ENCODE data around the gene DR1. TPM values are rescaled to one million over a fixed set of nuclear protein-coding genes. Genes with fewer than 3 reads are reported as not detected.

DR1 gene
- polyA plus RNA-seq, 3 donors, result 13.5 to 61.8 (median 61.0) TPM

GRCh38 chr1:93331412-93331811 lies 14.3 kb upstream of the DR1 start:
- H3K9ac ChIP-seq (ENCODE audit: insufficient read depth, low read length, poor library complexity, severe bottlenecking), result no peak overlapping the region
- H3K27me3 Mint-ChIP-seq (ENCODE audit: low read depth in 3 of 3), result no peaks in the 10 kb centered on the region
- no peak for TF ChIP-seq CTCF (IDR thresholded peaks at IDR 0.05)
- H3K9me3 Mint-ChIP-seq, result peaks cover 0 to 4% (median 0%) of the 10 kb centered on the region in 7 donors
- WGBS (ENCODE audit: insufficient coverage), result 100% methylated on average over 1 of the region's 2 CpGs
- no peaks in the 10 kb centered on the region for H3K9me3 ChIP-seq (replicated peaks in 1 of 2; ENCODE audit: control insufficient read depth in 1 of 2, insufficient read depth in 1 of 2, low read length in 2 of 2)
- peaks cover 5 to 9% of the 10 kb centered on the region in 2 donors for H3K36me3 Mint-ChIP-seq
- H3K4me3 ChIP-seq (replicated peaks in 1 of 3; ENCODE audit: low read depth in 2 of 3, low read length in 3 of 3), result no peak overlapping the region
- peak overlapping the region in 1 of 7 donors; percentile 13 for H3K27ac Mint-ChIP-seq
- H4K20me1 ChIP-seq (ENCODE audit: insufficient read depth, low read length), result no peaks in the 10 kb centered on the region
- H2AFZ ChIP-seq (ENCODE audit: insufficient read depth, low read depth, low read length, poor library complexity, severe bottlenecking), result no peak overlapping the region
- intact Hi-C loops (cut with micrococcal nuclease), result no loop called here
- H3K4me1 Mint-ChIP-seq, result peaks cover 3% of the 10 kb centered on the region
- H3K27ac ChIP-seq (ENCODE audit: low read depth in 1 of 2, low read length in 2 of 2), result no peak overlapping the region
- peaks cover 0 to 3% of the 10 kb centered on the region in 2 donors for H3K4me1 ChIP-seq (ENCODE audit: control insufficient read depth in 1 of 2, insufficient read depth in 2 of 2, low read length in 2 of 2)
- no peaks in the 10 kb centered on the region for H3K79me2 ChIP-seq (ENCODE audit: insufficient read depth, low read length)
- no peak for DNase-seq
- no peaks in the 10 kb centered on the region for H3K36me3 ChIP-seq (replicated peaks in 1 of 2; ENCODE audit: control insufficient read depth in 1 of 2, insufficient read depth in 2 of 2, low read length in 2 of 2)
- H3K4me2 ChIP-seq (replicated peaks; ENCODE audit: extremely low read depth, low read length, poor library complexity, severe bottlenecking), result no peak overlapping the region
- H3K4me3 Mint-ChIP-seq, result no peak overlapping the region
- no peaks in the 10 kb centered on the region for H3K27me3 ChIP-seq (ENCODE audit: control insufficient read depth in 2 of 2, insufficient read depth in 2 of 2, low read length in 2 of 2)

- Mint-ChIP-seq H3K36me3 (peaks cover 5 to 10% of the 10 kb centered on the region in 2 donors), H3K27ac (no peak overlapping the region), H3K9me3 (peaks cover 0 to 4% (median 0%) of the 10 kb centered on the region in 7 donors), H3K4me1 (peaks cover 7% of the 10 kb centered on the region), H3K27me3 (ENCODE audit: low read depth in 3 of 3) (no peaks in the 10 kb centered on the region), H3K4me3 (no peak overlapping the region)
- H3K4me3 ChIP-seq (replicated peaks in 1 of 3; ENCODE audit: low read depth in 2 of 3, low read length in 3 of 3), result no peak overlapping the region
- H3K27me3 ChIP-seq (ENCODE audit: control insufficient read depth in 2 of 2, insufficient read depth in 2 of 2, low read length in 2 of 2), result no peaks in the 10 kb centered on the region
- H3K79me2 ChIP-seq (ENCODE audit: insufficient read depth, low read length), result no peaks in the 10 kb centered on the region
- no peak overlapping the region for H3K27ac ChIP-seq (ENCODE audit: low read depth in 1 of 2, low read length in 2 of 2)
- H3K4me1 ChIP-seq (ENCODE audit: control insufficient read depth in 1 of 2, insufficient read depth in 2 of 2, low read length in 2 of 2), result peaks cover 0 to 4% of the 10 kb centered on the region in 2 donors
- no peak overlapping the region for H3K4me2 ChIP-seq (replicated peaks; ENCODE audit: extremely low read depth, low read length, poor library complexity, severe bottlenecking)
- intact Hi-C loops (cut with micrococcal nuclease), result no loop called here
- peaks cover 0 to 4% of the 10 kb centered on the region in 2 donors for H3K36me3 ChIP-seq (replicated peaks in 1 of 2; ENCODE audit: control insufficient read depth in 1 of 2, insufficient read depth in 2 of 2, low read length in 2 of 2)
- DNase-seq, result no peak
- H4K20me1 ChIP-seq (ENCODE audit: insufficient read depth, low read length), result no peaks in the 10 kb centered on the region
- WGBS (ENCODE audit: insufficient coverage), result no CpG with 5 or more reads among the region's 1 CpG
- H2AFZ ChIP-seq (ENCODE audit: insufficient read depth, low read depth, low read length, poor library complexity, severe bottlenecking), result no peak overlapping the region
- no peaks in the 10 kb centered on the region for H3K9me3 ChIP-seq (replicated peaks in 1 of 2; ENCODE audit: control insufficient read depth in 1 of 2, insufficient read depth in 1 of 2, low read length in 2 of 2)
- no peak overlapping the region for H3K9ac ChIP-seq (ENCODE audit: insufficient read depth, low read length, poor library complexity, severe bottlenecking)
- no peak for TF ChIP-seq CTCF (IDR thresholded peaks at IDR 0.05)
Observed at GRCh38 chr1:93332368-93332767, 13.3 kb upstream of the DR1 start.
